Stimulated activated CD4-positive, alpha-beta T cell treated with anti-CD3 and anti-CD28 coated beads, Interleukin-4, amount 100 ng/mL, for 48 hours (primary cell): ENCODE measurements around the gene IGSF21.
"Not testable (repeated sequence)": the region's sequence is repeated elsewhere in the genome, so short reads cannot be mapped to it uniquely, and the experiment has no call there.

Experiments used
- DNase-seq, 2 donors: peaks; one replicate each; pipeline ENCODE4 v3.0.0-alpha.2; 2020; ENCODE audit warnings: low read depth in 2 of 2

Gene IGSF21

DNA sequence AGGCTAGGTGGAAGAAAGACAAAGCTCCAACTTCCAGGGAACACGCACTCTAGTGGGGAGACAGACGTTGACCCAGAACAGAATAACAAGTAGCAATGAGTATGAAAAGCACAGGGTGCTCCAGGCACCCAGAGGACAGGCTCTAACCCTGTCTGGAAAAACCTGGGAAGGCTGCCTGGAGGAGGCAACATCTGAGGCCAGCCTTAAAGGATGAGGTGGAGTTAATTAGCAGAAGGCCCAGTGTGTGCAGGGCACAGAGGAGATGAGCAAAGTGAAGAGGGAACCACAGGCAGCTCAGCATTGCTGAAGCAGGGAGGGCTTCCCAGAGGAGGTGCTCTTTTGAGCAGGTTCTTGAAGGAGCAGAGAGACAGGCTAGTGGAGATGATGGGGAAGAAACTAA is 246.4 kb downstream of the IGSF21 start:
- DNase-seq = no peak

DNA sequence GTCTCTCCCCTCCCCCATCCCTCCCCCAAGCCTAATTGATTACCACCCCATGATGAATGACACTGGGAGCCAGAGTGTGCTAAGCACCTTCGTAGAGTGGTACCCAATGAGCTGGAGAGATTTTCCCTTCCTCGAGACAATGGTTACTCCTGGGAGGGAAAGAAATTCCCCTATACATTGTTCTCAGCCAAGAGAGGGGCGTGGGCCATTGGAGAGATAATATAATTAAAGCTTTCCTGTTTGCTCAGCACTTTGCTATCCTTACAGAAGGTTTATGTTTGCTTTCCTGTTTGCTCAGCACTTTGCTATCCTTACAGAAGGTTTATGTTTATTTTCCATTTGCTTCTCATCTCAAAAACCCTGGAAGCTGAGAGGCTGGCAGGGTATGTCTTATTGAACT is 247.0 kb downstream of the IGSF21 start:
- no peak for DNase-seq

DNA sequence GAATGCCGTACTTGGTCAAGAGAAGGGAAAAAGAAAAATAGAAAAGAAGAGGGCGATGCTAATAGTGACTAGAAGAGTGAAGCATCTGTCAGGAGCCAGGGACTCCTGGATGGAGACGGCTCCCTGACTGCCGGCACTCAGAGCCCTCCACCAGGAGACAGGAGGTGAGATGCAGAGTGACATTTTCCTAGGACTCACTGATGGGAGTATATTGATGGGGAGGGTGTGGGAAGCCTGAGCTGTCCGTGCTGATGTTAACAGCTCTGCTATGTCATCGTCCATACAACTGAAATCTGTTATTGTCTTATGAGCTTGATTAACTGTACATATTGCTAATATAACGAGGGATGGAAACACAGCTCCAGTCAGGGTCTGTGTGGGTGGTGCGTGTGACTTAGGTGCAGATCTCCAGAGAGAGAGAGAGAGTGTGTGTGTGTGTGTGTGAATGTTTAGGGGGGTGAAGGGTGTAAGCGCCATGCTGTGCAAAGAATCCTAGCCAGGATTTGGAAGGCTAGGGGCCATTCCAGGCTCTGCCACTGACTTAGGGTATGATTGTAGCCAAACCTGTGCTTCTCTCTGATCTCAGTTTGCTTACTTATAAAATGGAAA is 250.1 kb downstream of the IGSF21 start:
- no peak for DNase-seq

DNA sequence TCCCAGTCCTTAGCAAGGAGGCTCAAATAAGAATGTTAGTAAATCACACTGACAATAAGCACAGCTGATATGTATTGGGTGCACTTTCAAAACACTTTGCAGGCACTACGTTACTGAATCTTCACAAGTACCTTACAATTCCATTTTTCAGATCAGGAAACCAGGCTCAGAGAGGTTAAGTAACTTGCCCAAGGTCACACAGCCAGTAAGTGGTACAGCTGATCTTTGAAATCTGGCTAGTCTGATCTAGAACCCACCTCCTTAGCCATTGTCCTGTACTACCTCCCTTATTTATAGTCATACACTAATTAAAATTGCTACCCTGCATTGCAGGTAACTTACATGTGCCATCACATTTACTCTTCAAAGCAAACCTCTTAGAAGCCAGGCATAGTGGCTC is 251.0 kb downstream of the IGSF21 start:
- no peak for DNase-seq

DNA sequence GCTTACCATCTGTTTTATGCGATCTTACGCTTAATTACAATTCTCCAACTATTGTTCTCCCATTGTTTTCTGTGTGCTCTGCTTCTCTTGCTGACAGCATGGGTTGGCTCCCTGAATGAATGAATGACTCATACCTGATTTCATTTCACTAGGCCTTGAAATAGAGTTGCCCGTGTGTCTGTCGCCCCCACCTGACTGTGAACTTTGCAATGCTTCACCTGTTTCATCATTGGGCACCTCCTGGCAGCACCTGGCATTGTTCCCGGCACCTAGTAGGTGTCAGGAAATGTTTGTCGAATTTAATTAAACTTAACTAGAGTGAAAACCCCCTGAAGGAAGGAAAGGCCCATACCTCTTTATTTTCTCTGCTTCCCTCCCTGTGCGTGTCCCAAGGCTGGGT is 252.7 kb downstream of the IGSF21 start:
- DNase-seq = no peak

DNA sequence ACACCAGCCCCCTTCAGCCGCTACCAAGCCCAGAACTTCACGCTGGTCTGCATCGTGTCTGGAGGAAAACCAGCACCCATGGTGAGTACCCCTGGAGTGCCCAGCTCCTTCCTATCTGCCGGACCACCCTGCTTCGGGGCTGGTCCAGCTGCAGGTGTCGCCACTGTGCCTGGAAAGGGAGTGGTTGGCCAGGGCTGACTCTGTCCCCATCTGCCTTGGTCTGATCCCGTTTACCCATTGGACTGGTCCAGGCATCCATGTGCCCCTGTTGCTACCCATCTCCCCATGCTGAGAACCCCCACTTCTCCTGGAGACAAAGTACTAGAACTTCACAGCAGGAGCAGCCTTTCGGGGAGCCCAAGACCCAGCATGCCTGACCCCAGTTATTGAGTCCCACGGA is 254.6 kb downstream of the IGSF21 start:
- DNase-seq = no peak

DNA sequence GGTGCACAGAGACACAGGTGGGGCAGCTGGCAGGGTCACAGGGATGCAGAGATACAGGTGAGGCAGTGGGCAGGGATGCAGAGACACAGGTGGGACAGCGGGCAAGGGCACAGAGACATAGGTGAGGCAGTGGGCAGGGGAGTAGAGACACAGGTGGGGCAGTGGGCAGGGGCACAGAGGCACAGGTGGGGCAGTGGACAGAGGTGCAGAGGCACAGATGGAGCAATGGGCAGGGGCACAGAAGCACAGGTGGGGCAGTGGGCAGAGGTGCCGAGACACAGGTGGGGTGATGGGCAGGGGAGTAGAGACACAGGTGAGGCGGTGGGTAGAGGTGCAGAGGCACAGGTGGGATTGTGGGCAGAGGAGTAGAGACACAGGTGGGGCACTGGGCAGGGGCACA is 255.8 kb downstream of the IGSF21 start:
- DNase-seq = no peak

DNA sequence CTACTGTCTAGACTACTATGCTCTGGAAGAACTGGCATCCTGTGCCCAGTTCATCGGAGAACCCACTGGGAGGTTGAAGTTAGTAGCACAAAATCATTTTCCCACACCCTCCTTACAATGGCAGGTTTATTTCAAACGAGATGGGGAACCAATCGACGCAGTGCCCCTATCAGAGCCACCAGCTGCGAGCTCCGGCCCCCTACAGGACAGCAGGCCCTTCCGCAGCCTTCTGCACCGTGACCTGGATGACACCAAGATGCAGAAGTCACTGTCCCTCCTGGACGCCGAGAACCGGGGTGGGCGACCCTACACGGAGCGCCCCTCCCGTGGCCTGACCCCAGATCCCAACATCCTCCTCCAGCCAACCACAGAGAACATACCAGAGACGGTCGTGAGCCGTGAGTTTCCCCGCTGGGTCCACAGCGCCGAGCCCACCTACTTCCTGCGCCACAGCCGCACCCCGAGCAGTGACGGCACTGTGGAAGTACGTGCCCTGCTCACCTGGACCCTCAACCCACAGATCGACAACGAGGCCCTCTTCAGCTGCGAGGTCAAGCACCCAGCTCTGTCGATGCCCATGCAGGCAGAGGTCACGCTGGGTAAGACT is 257.6 kb downstream of the IGSF21 start:
- no peak for DNase-seq

DNA sequence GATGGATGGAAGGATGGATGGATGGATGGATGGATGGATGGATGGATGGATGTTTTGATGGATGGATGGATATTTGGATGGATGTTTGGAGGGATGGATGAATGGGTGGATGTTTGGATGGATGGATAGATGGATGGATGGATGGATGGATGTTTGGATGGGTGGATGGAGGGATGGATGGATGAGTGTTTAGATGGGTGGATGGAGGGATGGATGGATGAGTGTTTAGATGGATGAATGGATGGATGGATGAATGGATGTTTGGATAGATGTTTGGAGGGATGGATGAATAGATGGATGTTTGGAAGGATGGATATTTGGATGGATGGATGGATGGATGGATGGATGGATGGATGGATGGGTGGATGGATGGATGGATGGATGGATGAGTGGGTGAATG is 264.9 kb downstream of the IGSF21 start:
- not testable (repeated sequence) for DNase-seq

DNA sequence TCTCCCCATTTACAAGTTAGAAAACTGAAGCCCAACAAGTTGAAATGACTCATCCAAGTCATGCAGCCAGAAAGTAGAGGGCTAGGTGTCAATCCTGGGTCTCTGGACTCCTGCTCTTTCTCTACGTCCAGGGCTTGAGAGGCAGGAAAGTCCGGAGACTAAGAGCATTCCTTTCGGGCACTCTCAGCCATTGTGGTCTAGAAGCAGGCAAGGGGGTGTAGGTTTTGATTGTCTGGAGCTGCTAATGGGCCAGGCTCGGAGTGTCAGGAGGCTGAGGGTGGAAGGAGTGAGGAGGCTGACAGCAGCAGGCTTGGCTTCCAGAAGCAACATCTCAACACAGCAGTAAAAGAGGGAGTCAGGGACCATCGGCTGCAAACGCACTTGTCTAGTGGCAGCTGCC is 265.6 kb downstream of the IGSF21 start:
- DNase-seq = no peak

DNA sequence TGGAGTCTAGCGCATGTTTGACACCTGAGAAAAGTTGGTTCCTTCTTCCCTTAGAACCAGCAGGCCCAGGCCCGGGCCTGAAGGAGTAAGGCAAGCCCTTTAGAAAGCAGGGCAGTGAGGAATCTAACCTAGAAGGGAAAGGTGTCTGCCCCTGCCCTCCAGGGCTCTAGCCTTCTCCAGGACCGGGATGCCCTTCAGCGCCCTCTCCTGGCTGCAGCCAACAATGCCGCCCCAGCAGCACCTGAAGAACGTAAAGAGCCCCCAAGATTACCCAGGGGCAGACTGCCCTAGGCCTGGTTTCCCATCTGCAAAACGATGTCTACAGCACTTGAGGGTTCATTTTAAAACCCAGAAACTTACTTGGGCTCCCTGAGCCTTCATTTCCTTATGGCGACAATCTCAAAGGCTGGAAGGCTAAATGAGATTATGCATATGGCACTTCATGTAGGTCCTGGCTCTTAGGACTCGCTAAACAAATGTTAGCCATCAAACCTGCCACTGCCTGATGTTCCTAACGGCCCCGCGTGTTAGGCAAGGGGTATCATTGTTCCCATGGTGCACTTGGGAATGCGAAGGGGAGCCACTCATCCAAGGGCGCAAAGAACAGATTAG is 266.4 kb downstream of the IGSF21 start:
- DNase-seq = no peak

DNA sequence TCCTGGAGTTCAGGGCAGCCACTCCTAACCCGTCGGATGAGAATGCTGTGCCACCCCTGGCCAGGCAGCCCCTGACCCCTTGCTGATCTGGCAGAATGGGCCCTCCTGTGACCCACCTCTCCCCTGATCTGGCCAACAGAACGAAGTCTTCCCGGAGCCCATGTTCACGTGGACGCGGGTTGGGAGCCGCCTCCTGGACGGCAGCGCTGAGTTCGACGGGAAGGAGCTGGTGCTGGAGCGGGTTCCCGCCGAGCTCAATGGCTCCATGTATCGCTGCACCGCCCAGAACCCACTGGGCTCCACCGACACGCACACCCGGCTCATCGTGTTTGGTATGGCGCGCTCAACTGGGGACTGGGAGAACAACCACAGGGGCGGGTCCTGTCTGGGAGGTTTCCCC is 269.1 kb downstream of the IGSF21 start:
- no peak for DNase-seq

DNA sequence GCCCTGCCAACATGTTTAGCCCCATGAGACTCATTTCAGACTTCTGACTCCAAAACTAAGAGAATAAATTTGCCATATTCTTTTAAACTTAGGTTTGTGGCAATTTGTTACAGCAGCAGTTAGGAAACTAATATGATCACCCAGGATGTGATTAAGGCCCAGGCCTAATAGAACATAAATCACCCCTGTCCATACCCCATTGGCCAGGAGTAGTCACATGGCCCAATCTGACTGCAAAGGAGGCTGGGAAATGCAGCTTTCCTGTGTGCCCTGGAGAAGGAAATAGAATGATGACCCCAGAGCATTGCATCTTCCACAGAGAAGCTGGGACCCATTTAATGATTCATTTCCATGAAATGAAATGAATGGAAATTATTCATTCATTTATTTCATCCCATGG is 272.7 kb downstream of the IGSF21 start:
- no peak for DNase-seq

DNA sequence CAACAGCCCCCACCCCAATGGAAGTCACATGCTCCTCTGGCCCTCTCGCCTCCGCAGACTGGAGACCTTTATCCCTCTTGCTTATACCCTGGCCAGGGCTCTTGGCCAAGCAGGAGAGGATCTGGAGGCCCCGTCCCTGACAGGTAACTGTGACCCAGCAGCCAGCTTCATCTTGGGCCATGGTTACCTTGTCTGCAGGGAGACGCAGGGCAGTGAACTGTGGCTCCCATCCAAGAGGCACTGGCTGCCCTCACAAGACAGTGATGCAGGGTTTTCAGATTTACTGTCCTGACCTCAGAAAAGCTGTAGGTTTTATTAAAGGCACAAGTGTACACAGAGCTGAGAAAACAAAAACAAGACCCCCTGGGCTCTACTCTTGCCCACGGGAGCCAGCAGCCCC is 276.5 kb downstream of the IGSF21 start:
- no peak for DNase-seq

DNA sequence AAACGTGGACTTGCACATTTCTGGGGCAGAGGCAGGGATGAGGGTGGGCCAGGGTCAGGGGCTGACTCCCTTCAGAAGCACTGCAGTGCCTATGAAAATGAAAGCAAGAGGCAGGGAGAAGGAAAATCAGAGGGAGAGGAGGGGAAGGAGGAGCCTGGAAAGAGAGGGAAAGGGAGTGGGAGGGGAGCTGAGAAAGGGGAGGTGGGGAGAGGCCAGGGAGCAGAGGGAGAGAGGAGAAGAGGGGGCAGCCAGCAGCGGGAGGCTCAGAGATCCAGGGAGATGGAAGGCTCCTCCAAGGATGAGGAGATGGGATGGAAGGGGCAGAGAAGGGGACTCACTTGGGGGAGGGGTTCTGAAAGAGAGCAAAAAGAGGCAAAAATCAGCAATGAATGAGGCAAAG is 276.9 kb downstream of the IGSF21 start:
- DNase-seq = no peak

DNA sequence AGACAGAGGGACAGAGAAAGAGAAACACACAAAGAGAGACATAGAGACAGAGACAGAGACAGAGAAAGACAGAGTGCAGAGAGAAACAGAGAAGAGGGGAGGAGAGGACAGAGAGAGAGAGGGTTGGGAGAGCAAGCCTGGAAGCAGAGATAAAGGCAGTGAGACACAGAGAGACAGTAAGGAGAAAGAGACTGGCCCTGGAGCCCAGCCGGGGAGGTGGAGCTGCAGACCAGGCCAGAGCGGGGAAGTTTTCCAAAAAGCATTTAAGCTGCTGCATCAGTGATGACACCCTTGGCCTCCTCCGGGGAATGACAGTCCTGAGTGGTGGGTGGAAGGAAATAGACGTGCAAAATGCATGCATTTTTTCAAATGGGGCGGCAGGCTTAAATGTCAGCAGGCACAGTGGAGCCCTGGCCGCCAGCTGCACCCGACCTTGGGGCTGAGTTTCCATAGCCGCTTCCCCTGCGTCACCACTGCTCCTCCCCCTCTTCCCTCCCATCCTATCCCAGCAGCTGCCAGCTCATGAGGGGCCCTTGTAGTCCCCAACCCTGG is 277.7 kb downstream of the IGSF21 start:
- DNase-seq = no peak

DNA sequence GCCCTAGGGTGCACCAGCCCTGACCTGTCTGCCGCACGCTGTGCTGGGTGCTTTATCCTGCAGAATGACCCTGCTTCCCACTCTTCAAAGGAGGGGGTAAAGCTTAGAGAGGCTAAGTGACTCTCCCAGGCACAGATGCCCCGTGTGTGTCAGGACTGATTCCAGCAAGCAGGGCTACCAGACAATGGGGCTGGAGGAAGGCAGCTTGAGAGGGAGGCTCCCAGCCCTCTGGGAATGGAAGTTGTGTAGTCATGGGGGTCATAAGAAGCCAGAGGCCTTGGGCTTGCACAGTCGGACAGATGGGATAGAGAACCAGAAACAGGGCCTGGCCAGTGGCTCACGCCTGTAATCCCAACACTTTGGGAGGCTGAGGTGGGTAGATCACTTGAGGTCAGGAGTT is 279.0 kb downstream of the IGSF21 start:
- DNase-seq = no peak

DNA sequence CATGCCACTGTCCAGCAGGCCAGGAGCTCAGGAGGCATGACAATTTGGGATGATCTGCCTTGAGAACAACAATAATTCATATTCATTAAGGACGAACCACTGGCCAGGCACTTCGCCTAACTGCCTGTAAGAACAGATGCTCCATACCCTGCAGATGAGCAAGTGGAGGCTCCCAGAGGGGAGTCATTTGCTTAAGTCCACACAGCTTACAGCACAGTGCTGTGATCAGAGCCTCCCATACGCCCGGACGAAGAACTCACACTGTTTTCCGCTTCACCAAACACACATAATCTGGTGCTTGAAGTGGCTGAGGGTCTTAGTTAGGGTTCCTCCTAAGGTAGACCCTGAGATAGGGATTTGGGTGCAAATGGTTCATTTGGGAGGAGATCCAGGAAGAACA is 279.7 kb downstream of the IGSF21 start:
- no peak for DNase-seq

DNA sequence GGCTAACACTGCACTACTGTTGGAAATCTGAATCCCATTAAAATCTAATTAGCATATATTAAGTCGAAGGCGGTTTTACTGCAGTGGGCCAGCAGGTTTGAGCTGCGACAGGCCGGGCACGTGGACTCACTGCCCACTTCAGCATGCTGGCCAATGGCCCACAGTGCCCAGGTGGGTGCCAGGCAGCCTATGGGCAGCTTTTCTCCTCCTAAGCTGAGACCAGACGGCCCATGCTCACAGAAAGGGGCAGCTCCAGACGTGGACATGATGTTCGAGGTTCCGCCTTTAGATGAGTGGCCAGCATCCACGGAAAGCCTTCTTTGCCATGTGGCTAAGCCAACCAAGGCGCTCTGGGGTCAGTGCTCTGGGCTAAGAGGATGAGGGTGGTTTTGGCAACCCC is 283.4 kb downstream of the IGSF21 start:
- DNase-seq = no peak

DNA sequence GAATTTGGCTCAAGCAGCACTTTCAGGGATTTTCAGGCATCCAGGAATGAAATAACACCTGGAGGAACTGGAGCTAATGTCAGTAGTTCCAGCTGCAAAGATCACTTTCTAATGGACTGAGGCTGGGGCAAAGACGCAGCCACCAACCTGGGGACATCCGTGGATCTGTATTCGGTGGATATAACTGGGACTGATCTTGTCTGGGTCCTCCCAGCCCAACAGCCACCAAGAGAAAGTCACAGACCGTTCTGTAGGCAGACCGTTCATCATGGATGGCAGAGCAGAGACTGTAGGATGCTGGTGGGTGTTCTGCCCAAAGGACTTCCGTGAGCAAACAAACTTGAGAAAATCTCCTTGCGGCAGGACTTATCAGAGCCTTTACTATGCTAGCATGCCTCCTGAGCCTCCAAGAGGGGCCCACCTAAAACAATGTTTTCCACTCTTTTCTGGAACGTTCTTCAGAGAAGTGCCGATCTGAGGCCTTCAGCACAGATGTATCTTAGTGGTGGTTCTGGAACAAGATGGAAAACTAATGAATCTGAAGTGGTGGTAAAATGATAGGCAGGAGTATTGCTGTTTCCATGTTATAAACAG is 287.1 kb downstream of the IGSF21 start:
- DNase-seq = no peak

DNA sequence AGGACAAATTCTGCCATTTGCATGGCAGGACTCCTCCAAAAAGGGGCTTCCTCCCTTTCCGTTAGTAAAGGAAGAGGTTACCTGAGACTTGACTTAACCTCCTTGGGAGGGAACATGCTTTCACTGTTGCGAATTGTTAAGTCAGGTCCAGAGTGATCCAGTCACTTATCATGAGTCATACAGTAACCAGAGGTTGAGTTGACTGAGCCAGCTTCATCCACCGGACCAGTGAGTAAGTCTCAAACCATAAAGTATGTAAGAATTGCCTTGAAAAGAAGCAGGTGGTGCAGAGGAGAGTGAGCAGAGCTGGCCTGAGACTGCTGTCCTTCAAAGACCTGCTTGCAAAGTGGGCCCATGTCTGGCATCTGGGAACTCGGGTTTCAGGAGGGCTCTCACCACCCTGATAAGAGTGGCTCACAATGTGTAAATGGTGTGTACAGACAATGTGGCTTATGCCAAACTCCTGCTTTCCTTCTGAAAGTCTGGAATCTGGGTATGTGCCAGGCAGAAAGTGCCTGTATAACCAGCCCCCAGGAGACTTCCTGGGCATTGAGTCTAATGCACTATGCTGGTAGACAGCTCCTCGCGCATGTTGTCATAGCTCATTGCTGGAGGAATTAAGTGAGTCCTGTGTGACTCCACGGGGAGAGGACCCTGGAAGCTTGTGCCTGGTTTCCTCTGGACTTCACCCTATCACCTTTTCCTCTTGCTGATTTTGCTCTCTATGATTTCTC is 288.8 kb downstream of the IGSF21 start:
- no peak for DNase-seq

DNA sequence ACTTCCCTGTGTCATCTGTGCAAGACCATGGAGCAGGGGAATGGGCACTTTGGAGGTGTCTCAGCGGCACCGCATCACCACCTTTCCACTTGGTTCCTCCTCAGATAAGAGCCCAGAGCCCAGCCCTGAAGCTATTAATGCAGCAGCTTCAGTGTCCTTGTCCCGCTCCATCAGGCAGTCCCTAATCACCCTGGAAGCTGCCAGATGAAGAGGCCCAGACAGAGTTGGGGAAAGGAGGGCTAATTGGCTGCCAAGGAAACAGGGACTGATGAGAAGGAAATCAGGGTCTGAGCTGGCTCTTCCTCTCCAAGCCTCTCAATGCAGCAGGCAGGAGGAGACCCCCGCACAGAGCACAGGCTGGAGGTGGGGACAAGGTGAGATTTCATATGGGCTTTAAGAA is 290.0 kb downstream of the IGSF21 start:
- DNase-seq = no peak
